ENCODE measurements around the gene OSBP2.
"Not testable (repeated sequence)": the region's sequence is repeated elsewhere in the genome, so short reads cannot be mapped to it uniquely, and the experiment has no call there.

Gene OSBP2, protein sequence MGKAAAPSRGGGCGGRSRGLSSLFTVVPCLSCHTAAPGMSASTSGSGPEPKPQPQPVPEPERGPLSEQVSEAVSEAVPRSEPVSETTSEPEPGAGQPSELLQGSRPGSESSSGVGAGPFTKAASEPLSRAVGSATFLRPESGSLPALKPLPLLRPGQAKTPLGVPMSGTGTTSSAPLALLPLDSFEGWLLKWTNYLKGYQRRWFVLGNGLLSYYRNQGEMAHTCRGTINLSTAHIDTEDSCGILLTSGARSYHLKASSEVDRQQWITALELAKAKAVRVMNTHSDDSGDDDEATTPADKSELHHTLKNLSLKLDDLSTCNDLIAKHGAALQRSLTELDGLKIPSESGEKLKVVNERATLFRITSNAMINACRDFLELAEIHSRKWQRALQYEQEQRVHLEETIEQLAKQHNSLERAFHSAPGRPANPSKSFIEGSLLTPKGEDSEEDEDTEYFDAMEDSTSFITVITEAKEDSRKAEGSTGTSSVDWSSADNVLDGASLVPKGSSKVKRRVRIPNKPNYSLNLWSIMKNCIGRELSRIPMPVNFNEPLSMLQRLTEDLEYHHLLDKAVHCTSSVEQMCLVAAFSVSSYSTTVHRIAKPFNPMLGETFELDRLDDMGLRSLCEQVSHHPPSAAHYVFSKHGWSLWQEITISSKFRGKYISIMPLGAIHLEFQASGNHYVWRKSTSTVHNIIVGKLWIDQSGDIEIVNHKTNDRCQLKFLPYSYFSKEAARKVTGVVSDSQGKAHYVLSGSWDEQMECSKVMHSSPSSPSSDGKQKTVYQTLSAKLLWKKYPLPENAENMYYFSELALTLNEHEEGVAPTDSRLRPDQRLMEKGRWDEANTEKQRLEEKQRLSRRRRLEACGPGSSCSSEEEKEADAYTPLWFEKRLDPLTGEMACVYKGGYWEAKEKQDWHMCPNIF

DNA sequence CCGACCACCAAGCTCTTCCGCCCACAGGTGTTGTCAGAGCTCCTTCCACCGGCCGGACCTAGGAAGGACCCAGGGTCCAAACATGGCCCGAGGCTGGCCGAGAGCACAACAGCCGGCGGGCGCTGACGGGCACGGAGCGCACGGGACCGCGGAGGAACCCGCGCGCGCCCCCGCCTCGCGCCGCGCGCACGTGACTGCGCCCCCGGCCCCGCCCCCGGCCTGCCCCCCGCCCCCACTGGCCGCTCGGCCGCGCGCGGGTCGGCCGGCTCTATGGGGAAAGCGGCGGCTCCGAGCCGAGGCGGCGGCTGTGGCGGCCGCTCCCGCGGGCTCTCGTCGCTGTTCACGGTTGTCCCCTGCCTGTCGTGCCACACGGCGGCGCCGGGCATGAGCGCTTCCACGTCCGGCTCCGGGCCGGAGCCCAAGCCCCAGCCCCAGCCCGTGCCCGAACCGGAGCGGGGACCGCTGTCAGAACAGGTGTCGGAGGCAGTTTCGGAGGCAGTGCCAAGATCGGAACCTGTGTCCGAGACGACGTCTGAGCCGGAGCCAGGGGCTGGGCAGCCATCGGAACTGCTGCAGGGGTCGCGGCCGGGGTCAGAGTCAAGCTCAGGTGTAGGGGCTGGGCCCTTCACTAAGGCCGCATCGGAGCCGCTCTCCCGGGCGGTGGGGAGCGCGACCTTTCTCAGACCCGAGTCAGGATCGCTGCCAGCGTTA, at the start of gene OSBP2:
TSS of gene OSBP2 (plus strand) at position 235 of the 711 bp plus-strand sequence. CDS start at position 271, 36 bp downstream.
- no peak for DNase-seq

DNA sequence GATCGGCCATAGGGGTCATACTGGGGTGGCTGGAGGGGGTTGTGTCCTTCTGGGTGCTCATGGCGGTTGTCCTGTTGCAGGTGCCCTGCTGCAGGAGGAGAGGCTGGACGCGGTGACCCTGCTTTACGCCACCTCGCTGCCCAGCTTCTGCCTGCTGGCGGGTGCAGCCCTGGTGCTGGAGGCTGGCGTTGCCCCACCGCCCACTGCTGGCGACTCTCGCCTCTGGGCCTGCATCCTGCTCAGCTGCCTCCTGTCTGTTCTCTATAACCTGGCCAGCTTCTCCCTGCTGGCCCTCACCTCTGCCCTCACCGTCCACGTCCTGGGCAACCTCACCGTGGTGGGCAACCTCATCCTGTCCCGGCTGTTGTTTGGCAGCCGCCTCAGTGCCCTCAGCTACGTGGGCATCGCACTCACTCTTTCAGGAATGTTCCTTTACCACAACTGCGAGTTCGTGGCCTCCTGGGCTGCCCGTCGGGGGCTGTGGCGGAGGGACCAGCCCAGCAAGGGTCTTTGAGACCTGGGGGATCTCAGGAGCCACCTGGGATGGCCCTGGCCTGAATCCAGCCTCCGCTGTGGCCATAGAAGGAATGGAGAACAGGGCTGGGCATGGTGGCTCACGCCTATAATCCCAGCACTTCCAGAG, 48.0 kb upstream of the OSBP2 start:
- no peak for DNase-seq

DNA sequence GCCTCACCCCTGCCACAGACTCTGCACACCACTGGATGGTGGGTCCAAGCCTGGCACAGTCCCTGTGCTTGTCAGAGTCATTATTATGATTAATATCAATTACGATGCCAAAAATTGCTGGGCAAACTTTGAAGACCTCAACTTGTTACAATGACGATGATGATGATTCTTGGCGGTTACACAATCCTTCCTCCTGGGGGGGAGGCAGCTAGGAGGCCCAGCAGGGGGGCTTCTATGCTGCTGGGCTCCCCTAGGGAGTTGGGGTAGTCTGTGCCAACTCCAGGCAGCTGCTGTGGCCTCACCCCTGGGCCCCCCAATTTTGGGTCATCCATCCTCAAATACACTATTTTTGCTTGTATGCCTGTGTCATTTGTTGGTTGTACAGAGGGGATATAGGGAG, 47.1 kb upstream of the OSBP2 start:
- DNase-seq = no peak

DNA sequence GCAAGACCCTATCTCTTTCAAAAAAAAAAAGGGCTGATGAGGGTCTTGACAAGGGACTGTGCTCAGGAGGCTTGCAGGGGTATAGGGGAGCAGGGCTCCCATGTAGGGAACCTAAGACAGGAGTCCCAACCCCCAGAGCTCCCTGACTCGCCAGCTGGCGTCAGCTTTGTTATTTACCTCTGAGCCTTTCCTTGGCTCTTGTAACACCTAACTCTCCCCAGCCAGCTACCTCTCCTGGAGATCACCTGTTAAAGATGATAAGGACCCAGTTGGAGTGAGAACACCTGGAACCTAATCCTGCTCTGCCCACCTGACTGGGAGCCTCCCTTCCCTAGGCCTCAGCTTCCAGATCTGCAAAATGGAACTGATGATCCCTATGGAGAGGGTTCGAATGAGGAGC, 45.8 kb upstream of the OSBP2 start:
- no peak for DNase-seq

DNA sequence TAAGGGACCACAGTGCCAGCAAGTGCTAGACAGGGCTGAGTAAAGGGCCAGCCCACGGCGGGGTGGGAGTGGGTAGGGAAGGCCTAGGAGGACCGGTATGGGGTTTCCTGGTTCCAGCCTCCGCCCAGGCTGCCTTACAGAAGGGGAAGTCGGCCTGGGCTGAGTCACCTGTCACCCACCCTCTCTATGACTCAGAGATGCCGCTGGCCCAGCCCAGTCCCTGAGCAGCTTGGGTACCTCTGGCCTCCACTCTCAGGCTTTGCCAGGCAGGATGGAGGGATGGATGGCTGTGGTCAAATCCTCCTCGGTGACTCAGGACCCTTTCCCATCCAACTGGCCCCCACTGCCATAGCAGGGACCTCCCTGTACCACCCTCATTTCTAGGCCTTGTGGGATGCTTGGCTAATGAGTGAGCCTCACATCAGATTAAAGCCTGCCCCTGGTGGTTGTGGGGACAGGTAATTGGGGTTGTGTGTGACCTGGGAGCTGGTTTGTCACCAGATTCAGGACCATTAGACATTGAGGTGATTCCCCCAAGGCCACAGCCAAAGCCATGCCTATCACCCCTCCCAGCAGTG, 45.2 kb upstream of the OSBP2 start:
- no peak for DNase-seq

DNA sequence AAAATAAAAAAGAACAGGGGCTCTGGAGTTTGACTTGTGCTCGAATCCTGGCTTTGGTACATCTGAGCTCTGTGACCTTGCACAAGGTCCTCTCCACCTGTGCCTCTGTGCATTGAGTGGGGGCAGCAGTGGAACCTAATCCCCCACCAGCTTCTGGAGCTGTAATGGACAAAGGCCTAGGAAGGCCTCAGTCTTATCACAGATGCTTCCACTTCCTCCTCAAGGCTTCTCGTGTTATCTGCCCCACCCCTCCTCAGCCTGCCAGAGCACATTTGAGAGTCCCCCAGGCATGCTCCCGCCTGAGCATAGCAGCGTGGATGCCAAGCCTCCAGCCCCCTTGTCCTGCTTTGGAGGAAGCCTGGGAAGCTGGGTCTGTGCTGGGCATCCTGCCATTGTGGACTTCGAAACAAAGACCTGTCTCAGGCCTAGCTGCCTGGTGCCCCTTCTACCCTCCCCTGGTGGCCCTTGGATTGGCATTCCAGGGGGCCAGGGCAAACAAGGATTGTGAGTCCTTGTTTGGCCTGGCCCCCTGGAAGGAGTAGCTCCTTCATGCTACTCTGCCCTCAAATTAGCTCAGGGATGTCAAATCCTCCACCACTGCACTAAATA, 44.1 kb upstream of the OSBP2 start:
- DNase-seq = no peak

DNA sequence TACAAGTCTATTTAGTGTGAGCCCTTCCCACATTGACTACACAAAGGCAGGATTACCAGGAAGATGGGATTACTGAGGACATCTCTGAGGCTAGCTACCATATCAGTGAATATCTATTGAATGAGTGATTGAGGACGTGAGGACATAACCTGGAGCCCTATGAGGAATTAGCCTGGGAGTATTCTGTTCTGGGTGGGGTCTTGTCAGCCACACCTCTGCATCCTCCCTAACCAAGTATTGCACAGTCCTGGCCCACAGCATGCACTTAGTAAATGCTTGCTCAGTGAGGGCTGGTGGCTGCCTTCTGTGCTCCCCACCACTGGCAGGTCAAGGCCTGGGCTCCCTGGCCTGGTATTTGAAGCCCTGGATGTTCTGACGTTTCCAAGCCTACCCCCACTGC, 41.8 kb upstream of the OSBP2 start:
- no peak for DNase-seq

DNA sequence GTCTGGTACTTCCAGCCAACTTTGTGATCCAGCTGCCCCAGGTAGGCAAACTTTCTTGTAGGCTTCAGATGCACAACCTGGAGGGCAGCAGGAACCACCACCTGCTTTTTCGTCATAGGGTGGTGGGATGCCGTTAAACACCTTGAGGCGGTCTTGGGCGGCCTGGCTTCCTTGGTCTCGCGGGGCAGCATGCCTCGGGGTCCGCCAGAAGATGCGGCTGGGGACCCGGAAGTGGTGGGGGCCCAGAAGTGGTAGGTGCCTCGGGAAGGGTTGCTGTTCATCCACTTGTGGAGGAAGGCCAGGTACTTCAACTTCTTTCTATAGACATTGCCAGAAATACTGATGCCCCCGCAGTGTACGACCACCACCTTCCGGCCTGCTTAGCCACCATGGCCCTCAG, 40.3 kb upstream of the OSBP2 start:
- DNase-seq = no peak

DNA sequence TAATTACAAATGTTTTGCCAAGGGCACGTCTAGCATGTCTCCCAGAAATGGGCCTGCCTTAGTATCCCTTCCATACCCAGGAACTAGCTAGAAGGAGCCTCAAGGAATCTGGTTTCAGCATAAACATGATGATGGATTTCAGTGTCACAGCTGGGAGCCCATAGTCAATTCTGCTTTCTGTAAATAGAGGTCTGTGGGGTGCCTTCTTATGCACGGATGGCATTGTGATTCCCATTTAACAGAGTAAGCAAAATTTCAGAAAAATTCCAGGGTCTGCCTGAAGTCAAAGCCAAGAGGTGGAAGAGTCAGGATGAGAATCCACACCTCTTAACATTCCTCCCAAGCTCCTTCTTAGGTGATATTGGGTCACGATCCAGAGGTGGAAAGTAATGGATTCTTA, 39.1 kb upstream of the OSBP2 start:
- no peak for DNase-seq

DNA sequence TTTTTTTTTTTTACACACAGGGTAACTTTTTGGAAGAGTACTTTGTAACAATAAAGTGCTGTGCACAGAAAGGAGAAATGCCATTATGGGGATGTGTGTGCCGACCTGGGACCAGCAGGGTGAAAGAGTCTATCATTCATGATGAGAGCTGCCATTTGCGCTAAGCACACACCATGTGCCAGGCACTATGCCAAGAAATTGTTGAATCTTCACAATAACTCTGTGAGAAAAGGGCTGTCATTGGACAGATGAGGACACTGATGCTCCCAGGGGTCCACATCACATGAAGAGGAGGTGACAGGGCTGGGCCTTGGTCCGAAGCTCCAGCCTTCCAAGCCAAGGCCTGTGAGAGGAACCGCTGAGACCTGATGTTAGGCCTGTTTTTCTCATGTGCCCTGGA, 32.6 kb upstream of the OSBP2 start:
- no peak for DNase-seq

DNA sequence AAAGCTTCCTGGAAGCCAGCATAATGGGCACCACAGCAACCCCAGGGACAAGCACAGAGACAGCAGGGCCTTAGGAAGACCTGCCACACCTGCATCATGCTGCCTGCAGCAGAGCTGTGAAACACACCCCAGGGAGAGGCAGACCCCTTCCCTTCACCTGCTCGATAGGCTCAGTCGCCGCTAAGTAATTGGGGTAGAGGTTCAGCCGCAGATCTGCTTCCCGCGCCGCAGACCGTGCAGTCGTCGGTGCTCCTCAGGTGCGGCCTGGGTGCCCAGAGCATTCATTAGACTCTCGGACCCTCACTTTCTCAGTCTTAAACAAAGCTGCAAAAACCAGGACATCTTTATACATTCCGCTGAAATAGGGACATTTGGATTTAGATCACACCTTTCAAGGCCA, 29.9 kb upstream of the OSBP2 start:
- no peak for DNase-seq

DNA sequence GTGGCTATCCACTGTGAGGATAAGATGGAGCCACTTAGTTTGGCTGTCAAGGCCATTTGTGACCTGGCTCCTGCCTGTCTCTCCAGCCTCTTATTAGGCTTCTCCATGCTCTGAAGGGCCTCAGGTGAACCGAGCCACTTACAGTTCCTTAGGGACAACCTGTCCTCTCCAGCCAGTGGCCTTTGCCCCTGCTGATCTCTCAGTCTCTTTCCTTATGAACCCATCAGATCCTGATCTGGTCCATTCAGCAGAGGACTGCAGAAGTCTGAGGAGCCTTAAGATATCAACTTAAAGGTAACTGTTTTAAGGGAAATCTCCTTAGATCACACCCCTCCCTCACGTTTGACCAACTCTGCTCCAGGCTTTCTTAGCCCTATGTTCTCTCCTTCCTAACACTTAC, 29.4 kb upstream of the OSBP2 start:
- DNase-seq = no peak

DNA sequence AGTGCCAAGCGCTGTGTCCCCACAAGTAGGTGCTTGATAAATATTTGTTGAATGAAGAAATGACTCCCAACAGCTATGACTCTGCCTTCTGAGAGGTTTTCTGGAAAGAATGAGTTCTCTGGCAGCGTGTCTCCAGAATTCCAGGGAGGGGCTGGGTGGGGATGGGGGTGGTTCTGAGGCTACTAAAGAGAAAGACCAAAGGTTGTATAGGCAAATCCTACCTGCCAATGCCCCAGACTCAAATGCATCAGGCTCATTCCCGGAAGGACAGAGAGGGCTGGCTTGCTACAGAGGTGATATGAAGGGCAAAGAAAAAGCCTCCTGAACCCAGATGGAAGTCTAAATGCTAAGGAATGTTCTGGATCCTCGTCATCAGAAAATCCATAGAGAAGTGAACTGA, 28.9 kb upstream of the OSBP2 start:
- DNase-seq = no peak

DNA sequence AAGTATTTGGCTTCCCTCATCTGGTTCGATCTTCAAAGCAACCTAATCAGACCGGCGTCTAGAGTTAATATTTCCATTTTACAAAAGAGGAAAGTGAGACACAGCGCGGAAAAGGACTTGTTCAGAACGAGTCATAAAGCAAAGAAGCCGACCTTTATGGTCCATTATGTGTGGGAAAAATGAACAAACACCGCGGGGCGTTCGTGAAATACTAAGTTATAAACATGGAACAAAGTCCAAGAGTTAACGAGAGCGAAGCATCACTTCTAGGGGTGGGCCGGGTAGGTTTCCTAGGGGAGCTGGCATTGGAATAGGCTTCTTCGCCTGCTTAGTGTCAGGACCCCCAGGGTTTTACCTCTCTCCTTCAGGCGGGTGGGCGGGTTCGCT, 27.6 kb upstream of the OSBP2 start:
- DNase-seq = no peak

DNA sequence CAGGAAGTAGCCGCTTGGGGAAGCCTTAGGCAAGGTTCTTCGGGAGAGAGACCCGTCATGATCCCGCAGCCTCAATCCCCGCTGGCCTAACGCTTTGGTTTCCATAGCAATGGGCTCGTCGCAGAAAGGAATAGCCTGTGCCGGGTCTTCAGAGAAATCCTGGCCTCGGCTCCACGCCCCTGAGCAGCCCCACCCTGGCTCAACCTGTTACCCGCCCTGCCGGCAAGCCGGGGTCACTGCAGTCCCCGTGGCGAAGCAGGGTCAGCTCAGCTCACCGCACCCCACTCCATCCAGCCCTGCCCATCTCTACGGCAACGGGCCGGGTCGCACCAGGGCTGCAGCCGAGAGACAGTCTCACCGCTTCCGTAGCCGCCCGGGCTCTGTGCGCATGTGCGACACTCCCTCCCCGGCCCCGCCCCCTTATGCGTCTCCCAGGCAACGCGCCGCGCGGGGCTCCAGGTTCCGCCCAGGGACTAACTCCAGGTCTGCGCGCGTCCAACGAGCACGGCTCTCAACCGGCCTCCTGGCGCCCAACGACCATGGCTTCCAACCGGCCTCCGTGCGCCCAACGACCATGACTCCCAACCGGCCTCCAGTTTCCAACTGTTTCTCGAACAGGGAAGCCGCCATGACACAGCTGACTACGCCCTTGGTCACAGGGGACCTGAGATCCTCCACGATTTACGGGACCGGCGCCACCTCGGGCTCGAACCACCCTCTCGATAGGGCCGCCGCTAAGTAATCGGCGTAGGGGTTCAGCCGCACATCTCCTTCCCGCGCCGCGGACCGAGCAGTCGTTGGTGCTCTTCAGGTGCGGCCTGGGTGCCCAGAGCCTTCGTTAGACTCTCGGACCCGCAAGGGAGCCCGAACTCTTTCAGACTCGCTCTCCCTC, 26.9 kb upstream of the OSBP2 start, which contains the start of gene DUSP18:
TSS of gene DUSP18 (minus strand) at position 382 of the 892 bp plus-strand sequence. CDS start 3,872 bp downstream, outside the sequence.
- peak; percentile 45 for DNase-seq

DNA sequence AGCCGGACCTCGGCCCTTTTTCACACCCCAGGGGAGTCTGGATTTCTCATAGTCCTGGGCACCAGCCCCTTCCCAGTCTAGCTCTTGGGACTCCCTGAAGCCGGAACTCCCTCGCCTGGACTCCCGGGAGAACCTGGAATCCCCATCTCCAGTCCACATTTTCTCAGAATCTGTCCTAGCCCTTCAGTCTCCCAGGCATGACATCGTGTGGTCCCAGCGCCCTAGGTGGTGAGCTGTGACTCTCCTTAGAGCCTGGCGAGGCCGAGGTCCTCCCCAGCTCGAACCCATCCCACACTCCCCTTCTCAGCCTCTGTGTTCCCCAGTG, 26.3 kb upstream of the OSBP2 start:
- no peak for DNase-seq

DNA sequence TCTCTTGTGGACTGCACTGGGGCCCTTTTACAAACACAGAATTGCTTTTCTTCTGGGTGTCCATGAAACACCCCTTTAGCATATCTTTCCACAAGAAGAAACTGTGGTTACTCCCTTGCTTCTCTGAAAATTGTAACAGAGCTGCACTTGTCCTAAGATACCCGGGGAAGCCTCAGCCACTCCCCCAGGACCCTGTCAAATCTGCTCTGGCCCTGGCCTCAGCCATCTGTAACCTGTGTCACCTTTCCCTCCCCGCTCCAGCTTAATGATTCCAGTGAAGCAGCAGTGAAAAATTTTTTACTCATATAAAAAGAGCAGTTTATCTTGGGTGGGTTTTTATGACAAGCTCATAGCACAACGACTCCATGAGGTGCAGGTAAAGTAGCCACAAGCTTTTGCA, 23.6 kb upstream of the OSBP2 start:
- no peak for DNase-seq

DNA sequence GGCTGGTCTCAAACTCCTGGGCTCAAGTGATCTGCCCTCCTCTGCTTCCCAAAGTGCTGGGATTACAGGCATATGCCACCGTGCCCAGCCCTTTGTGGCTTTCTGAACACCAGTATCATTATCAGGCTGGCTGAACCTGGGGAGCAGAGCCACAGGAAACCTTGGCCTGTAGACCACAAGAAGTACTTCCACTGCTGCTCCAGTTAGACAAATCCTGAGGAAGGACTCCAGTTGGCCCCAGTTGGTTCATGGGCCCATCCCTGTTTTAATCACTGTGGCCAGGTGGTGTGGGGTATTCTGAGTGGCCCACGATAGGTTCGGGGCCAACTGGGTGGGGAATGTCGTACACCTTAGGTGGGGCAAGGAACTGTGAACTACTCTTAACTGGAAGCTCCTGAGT, 21.5 kb upstream of the OSBP2 start:
- no peak for DNase-seq

DNA sequence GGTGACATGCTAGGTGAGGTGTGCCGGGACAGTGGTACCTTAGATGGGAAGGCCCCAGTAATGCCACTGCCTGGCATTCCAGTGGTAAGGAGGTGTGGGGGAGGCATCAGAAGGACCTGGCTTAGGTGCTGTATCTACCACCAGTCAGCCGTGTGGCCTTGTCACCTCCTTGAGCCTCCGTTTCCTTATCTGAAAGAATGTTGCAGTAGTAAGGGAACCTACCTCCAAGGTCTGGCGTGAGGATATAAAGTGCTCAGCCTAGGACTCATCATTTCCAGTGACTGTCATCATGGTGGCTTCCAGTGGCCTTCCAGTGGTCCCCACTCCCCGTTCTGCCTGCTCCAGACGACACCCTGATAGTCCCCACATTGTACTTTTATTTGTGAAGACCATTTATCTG, 20.2 kb upstream of the OSBP2 start:
- DNase-seq = no peak

DNA sequence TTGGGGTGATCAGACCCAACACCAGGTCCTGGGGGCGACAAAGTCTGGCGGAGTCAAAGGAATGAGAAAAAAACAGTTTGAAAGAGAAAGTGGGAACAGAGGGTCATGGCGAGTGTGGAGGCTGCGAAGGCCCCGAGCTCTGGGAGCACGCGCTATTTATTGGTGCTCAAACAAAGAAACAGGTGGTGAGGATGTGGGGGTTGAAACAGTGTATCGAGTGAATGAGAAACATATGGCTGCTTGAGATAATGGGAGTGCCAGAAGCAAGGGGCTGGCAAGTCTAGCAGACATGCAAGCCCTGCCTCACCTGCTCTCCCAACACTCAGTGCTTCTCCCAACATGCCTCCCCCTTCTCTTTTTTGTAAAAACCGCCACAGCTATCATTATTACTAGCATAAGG, 19.2 kb upstream of the OSBP2 start:
- no peak for DNase-seq

DNA sequence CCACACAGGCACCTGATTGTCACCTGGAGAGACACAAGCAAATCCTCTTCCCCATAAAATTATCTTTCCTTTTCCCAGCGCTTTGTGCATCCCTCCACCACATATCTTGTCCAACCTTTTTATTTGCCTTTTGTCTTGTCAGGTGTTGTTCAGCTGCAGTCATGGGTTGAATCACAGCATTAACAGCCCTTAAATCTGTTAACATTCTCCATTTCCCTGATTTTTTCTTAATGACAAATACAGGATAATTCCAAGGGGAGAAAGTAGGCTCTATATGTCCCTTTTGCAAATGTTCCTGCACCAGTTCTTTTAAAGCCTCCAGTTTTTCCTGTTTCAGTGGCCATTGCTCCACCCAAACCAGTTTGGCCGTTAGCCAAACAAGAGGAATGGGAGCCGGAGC, 18.1 kb upstream of the OSBP2 start:
- not testable (repeated sequence) for DNase-seq

All from cortex of kidney (tissue), 1 donor.